ENCODE data around the gene YPEL1. TPM values are rescaled to one million over a fixed set of nuclear protein-coding genes. Genes with fewer than 3 reads are reported as not detected.

The YPEL1 gene
- total RNA-seq, 1 experiment from 2014 or later = 3.6 TPM

GRCh38 chr22:21665047-21665851 lies 70.3 kb downstream of the YPEL1 start:
- DNase-seq (ENCODE audit: low spot score) = no peak
- H3K36me3 ChIP-seq (ENCODE audit: insufficient read depth, low read length, poor library complexity, severe bottlenecking) = peaks cover 1% of the 10 kb centered on the region
- POLR2A ChIA-PET (ENCODE audit: low non-redundant PET) = no interaction called here
- H3K4me1 ChIP-seq (ENCODE audit: insufficient read depth, low read length, poor library complexity, severe bottlenecking) = peaks cover 4% of the 10 kb centered on the region
- H3K27ac ChIP-seq (ENCODE audit: low read depth, low read length, poor library complexity, severe bottlenecking) = peak overlapping the region; percentile 82
- TF ChIP-seq, protein P1, sequence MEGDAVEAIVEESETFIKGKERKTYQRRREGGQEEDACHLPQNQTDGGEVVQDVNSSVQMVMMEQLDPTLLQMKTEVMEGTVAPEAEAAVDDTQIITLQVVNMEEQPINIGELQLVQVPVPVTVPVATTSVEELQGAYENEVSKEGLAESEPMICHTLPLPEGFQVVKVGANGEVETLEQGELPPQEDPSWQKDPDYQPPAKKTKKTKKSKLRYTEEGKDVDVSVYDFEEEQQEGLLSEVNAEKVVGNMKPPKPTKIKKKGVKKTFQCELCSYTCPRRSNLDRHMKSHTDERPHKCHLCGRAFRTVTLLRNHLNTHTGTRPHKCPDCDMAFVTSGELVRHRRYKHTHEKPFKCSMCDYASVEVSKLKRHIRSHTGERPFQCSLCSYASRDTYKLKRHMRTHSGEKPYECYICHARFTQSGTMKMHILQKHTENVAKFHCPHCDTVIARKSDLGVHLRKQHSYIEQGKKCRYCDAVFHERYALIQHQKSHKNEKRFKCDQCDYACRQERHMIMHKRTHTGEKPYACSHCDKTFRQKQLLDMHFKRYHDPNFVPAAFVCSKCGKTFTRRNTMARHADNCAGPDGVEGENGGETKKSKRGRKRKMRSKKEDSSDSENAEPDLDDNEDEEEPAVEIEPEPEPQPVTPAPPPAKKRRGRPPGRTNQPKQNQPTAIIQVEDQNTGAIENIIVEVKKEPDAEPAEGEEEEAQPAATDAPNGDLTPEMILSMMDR (conservative IDR thresholded peaks at IDR 0.05; ENCODE audit: low read depth, low read length) = no peak
- no peak for TF ChIP-seq EZH2 (IDR thresholded peaks at IDR 0.05; ENCODE audit: borderline replicate concordance, low read depth, low read length, poor library complexity, severe bottlenecking)
- BruUV-seq (replicated peaks) = no TSS peak
- no peaks in the 10 kb centered on the region for H3K9me3 ChIP-seq (ENCODE audit: low read depth, low read length, poor library complexity, severe bottlenecking)
- CTCF ChIA-PET = interaction anchor here (0.8 kb wide), 2 partner anchors 18 to 287 kb away, joined by 3 to 4 read pairs; partner anchors contain the start of gene PPM1F
- peak overlapping the region; percentile 72 for H3K4me3 ChIP-seq (ENCODE audit: low read depth, low read length, poor library complexity, severe bottlenecking)
- intact Hi-C loops (cut with micrococcal nuclease; ENCODE audit: unreplicated experiment) = no loop called here
- no peaks in the 10 kb centered on the region for H3K27me3 ChIP-seq (replicated peaks; ENCODE audit: insufficient read depth, low read depth, low read length, poor library complexity)

DNA sequence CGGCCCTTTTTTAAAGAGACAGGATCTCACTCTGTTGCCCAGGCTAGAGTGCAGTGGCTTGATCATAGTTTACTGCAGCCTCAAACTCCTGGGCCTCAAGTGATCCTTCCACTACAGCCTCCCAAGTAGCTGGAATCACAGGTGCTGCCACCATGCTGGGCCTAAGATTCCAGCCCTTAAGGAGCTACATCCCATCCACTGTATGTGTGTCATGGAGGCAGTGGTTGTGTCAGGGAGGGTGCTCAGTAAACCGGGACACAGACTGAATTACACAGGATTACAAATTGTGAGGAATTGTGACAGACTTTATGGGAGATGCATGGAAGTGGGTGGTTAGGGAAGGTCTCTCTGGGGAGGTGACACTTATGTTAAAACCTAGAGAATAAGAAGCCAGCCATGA lies 71.9 kb downstream of the YPEL1 start:
- no peak for DNase-seq (ENCODE audit: low spot score)
- intact Hi-C loops (cut with micrococcal nuclease; ENCODE audit: unreplicated experiment) = no loop called here
- no peak for TF ChIP-seq EZH2 (IDR thresholded peaks at IDR 0.05; ENCODE audit: borderline replicate concordance, low read depth, low read length, poor library complexity, severe bottlenecking)
- TF ChIP-seq, protein P1 (conservative IDR thresholded peaks at IDR 0.05; ENCODE audit: low read depth, low read length) = no peak
- ChIA-PET POLR2A (ENCODE audit: low non-redundant PET) (no interaction called here), CTCF (no interaction called here)
- no peak overlapping the region for H3K4me3 ChIP-seq (ENCODE audit: low read depth, low read length, poor library complexity, severe bottlenecking)
- no peaks in the 10 kb centered on the region for H3K27me3 ChIP-seq (replicated peaks; ENCODE audit: insufficient read depth, low read depth, low read length, poor library complexity)
- peaks cover 4% of the 10 kb centered on the region for H3K4me1 ChIP-seq (ENCODE audit: insufficient read depth, low read length, poor library complexity, severe bottlenecking)
- no TSS peak for BruUV-seq (replicated peaks)
- H3K9me3 ChIP-seq (ENCODE audit: low read depth, low read length, poor library complexity, severe bottlenecking) = no peaks in the 10 kb centered on the region
- no peaks in the 10 kb centered on the region for H3K36me3 ChIP-seq (ENCODE audit: insufficient read depth, low read length, poor library complexity, severe bottlenecking)
- no peak overlapping the region for H3K27ac ChIP-seq (ENCODE audit: low read depth, low read length, poor library complexity, severe bottlenecking)

DNA sequence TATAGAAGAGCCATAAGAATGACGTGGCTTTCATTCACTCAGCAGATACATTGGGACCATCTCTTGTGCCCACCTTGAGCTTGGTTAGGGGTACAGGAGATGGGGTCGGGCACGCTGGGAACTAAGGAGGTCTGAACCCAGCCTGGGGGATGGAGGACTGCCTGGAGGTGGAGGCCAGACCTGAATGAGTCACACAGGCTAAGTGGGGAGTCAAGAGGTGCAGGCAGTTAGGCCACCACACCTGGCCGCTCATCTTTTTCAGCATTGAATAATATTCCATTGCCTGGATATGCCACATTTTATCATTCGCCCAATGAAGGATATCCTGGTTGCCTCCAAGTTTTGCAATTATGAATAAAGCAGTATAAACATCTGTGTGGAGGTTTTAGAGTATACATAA lies 73.6 kb downstream of the YPEL1 start:
- intact Hi-C loops (cut with micrococcal nuclease; ENCODE audit: unreplicated experiment) = no loop called here
- Histone ChIP-seq H3K27me3 (replicated peaks; ENCODE audit: insufficient read depth, low read depth, low read length, poor library complexity) (no peaks in the 10 kb centered on the region), H3K36me3 (ENCODE audit: insufficient read depth, low read length, poor library complexity, severe bottlenecking) (no peaks in the 10 kb centered on the region), H3K27ac (ENCODE audit: low read depth, low read length, poor library complexity, severe bottlenecking) (no peak overlapping the region), H3K9me3 (ENCODE audit: low read depth, low read length, poor library complexity, severe bottlenecking) (no peaks in the 10 kb centered on the region), H3K4me1 (ENCODE audit: insufficient read depth, low read length, poor library complexity, severe bottlenecking) (peaks cover 1% of the 10 kb centered on the region), H3K4me3 (ENCODE audit: low read depth, low read length, poor library complexity, severe bottlenecking) (no peak overlapping the region)
- TF ChIP-seq, protein P1 (conservative IDR thresholded peaks at IDR 0.05; ENCODE audit: low read depth, low read length) = no peak
- no peak for TF ChIP-seq EZH2 (IDR thresholded peaks at IDR 0.05; ENCODE audit: borderline replicate concordance, low read depth, low read length, poor library complexity, severe bottlenecking)
- no peak for DNase-seq (ENCODE audit: low spot score)
- ChIA-PET CTCF (no interaction called here), POLR2A (ENCODE audit: low non-redundant PET) (no interaction called here)
- no TSS peak for BruUV-seq (replicated peaks)

Data from A673 (cell line).